Parathyroid adenoma (tissue), 2 donors: ENCODE results near the gene ICAM2.

Source experiments
- H2AFZ ChIP-seq: fragments of 300-600 bp; sonication (generic); one replicate; pipeline ENCODE4 v1.7.0; 2017; ENCODE audit warnings: antibody characterized with exemption, mild to moderate bottlenecking
- H3K27ac ChIP-seq: fragments of 300-600 bp; sonication (generic); one replicate; pipeline ENCODE4 v1.7.0; 2017
- H3K27me3 ChIP-seq: fragments of 300-600 bp; sonication (generic); one replicate; pipeline ENCODE4 v1.7.0; 2017; ENCODE audit warnings: low read length; ENCODE audit not compliant: control insufficient read depth, insufficient read depth
- H3K36me3 ChIP-seq: fragments of 300-600 bp; sonication (generic); one replicate; pipeline ENCODE4 v1.7.0; 2017; ENCODE audit warnings: low read length; ENCODE audit not compliant: control insufficient read depth, insufficient read depth
- H3K4me1 ChIP-seq: fragments of 300-600 bp; sonication (generic); one replicate; pipeline ENCODE4 v1.7.0; 2017; ENCODE audit warnings: control low read depth
- H3K4me2 ChIP-seq: fragments of 300-600 bp; sonication (generic); one replicate; pipeline ENCODE4 v1.7.0; 2017; ENCODE audit warnings: low read length
- H3K4me3 ChIP-seq: fragments of 300-600 bp; sonication (generic); one replicate; pipeline ENCODE4 v1.7.0; 2017; ENCODE audit warnings: low read depth, low read length
- H3K79me2 ChIP-seq: fragments of 300-600 bp; sonication (generic); one replicate; pipeline ENCODE4 v1.7.0; 2017; ENCODE audit warnings: control low read depth
- H3K9ac ChIP-seq: fragments of 300-600 bp; sonication (generic); one replicate; pipeline ENCODE4 v1.7.0; 2017; ENCODE audit warnings: mild to moderate bottlenecking
- H3K9me3 ChIP-seq: fragments of 300-600 bp; sonication (generic); one replicate; pipeline ENCODE4 v1.7.0; 2017; ENCODE audit warnings: low read length; ENCODE audit not compliant: control insufficient read depth
- CTCF ChIP-seq: fragments of 300-600 bp; sonication (generic); IDR thresholded peaks from one replicate; pipeline ENCODE4 v1.7.0; 2017; ENCODE audit warnings: antibody characterized with exemption, mild to moderate bottlenecking
- donor health status: primary hyperparathyroidism.

Gene ICAM2

GRCh38 chr17:63988127-63988478 is 32.3 kb downstream of the ICAM2 start:
- TF ChIP-seq CTCF = no peak
- Histone ChIP-seq H3K27me3 (no peaks in the 10 kb centered on the region), H2AFZ (no peak overlapping the region), H3K79me2 (no peaks in the 10 kb centered on the region), H3K36me3 (no peaks in the 10 kb centered on the region), H3K9me3 (no peaks in the 10 kb centered on the region), H3K27ac (no peak overlapping the region), H3K4me2 (no peak overlapping the region), H3K4me3 (no peak overlapping the region), H3K9ac (no peak overlapping the region), H3K4me1 (peaks cover 11% of the 10 kb centered on the region)

- Histone ChIP-seq H3K27me3 (no peaks in the 10 kb centered on the region), H2AFZ (peak overlapping the region; percentile 19), H3K9ac (no peak overlapping the region), H3K79me2 (no peaks in the 10 kb centered on the region), H3K4me1 (peaks cover 11% of the 10 kb centered on the region), H3K27ac (no peak overlapping the region), H3K9me3 (no peaks in the 10 kb centered on the region), H3K4me2 (no peak overlapping the region), H3K4me3 (no peak overlapping the region), H3K36me3 (no peaks in the 10 kb centered on the region)
- TF ChIP-seq CTCF = no peak
Observed at GRCh38 chr17:63987221-63988126, 33.0 kb downstream of the ICAM2 start.

- Histone ChIP-seq H3K9me3 (no peaks in the 10 kb centered on the region), H3K9ac (no peak overlapping the region), H3K27me3 (no peaks in the 10 kb centered on the region), H3K4me1 (peaks cover 11% of the 10 kb centered on the region), H3K27ac (no peak overlapping the region), H3K4me3 (no peak overlapping the region), H3K4me2 (no peak overlapping the region), H2AFZ (peak overlapping the region; percentile 19), H3K36me3 (no peaks in the 10 kb centered on the region), H3K79me2 (no peaks in the 10 kb centered on the region)
- no peak for TF ChIP-seq CTCF
Observed at GRCh38 chr17:63986821-63987220, 33.6 kb downstream of the ICAM2 start.

GRCh38 chr17:63985387-63986140 is 34.9 kb downstream of the ICAM2 start:
- Histone ChIP-seq H3K9ac (no peak overlapping the region), H3K27me3 (no peaks in the 10 kb centered on the region), H2AFZ (no peak overlapping the region), H3K4me1 (peaks cover 11% of the 10 kb centered on the region), H3K9me3 (no peaks in the 10 kb centered on the region), H3K79me2 (no peaks in the 10 kb centered on the region), H3K4me3 (no peak overlapping the region), H3K36me3 (no peaks in the 10 kb centered on the region), H3K4me2 (no peak overlapping the region), H3K27ac (peak overlapping the region; percentile 51)
- TF ChIP-seq CTCF = no peak
